B cell (primary cell): Measurements from ENCODE around the gene SEC16B. TPM values are rescaled to one million over a fixed set of nuclear protein-coding genes. Genes with fewer than 3 reads are reported as not detected.

Source experiments
- ATAC-seq: fragments of 200-7000 bp; cut with Tn5 transposase; one replicate; pipeline ENCODE4 v1.10.0; 2021; ENCODE audit warnings: low read depth, mild to moderate bottlenecking, moderate number of reproducible peaks, moderate library complexity
- CTCF ChIA-PET: fragments of 350-600 bp; sonication (Branson Sonifier 250); formaldehyde crosslinking; loops from one replicate; lab custom pipeline; 2021; ENCODE audit warnings: antibody characterized with exemption, inconsistent platforms; lab: Charles Lee
- POLR2A ChIA-PET: fragments of 350-600 bp; sonication (Branson Sonifier 250); formaldehyde crosslinking; loops from one replicate; lab custom pipeline; 2021; ENCODE audit warnings: antibody characterized with exemption; lab: Charles Lee
- DNase-seq: peaks from one replicate; pipeline ENCODE4 v3.0.0; 2013
- H2AFZ ChIP-seq: 2 replicates; pipeline ENCODE4 v1.6.1; 2012; ENCODE audit warnings: mild to moderate bottlenecking, low read depth, low read length; ENCODE audit not compliant: insufficient read depth, poor library complexity, severe bottlenecking
- H3K27ac ChIP-seq, 2 donors: 1 replicate in 1 of 2; 2 replicates in 1 of 2; pipeline ENCODE4 v1.5.1; 2012 to 2013; ENCODE audit warnings: low read length in 2 of 2, mild to moderate bottlenecking in 2 of 2, moderate library complexity in 1 of 2
- H3K27me3 ChIP-seq, 4 experiments: fragments of 200-600 bp in 1 of 4; sonication (generic) in 1 of 4; replicated peaks in 1 of 4; 1 replicate in 2 of 4; 2 replicates in 2 of 4; pipeline versions ENCODE4 v1.6.1 to v1.7.0; 2013 to 2016; ENCODE audit warnings: low read length in 3 of 4, mild to moderate bottlenecking in 2 of 4, mixed read lengths in 1 of 4, moderate library complexity in 1 of 4; ENCODE audit not compliant: insufficient read depth in 4 of 4, control insufficient read depth in 3 of 4; ENCODE audit errors: control extremely low read depth in 1 of 4
- H3K36me3 ChIP-seq, 2 experiments: replicated peaks in 1 of 2; 1 replicate in 1 of 2; 2 replicates in 1 of 2; pipeline versions ENCODE4 v1.6.1 to v1.7.1; 2013; ENCODE audit warnings: low read length in 1 of 2; ENCODE audit not compliant: insufficient read depth in 2 of 2, control insufficient read depth in 1 of 2; ENCODE audit errors: control extremely low read depth in 1 of 2, extremely low read depth in 1 of 2
- H3K4me1 ChIP-seq, 2 donors: fragments of 200-600 bp in 1 of 2; sonication (generic) in 1 of 2; 1 replicate in 1 of 2; 2 replicates in 1 of 2; pipeline versions ENCODE4 v1.5.1 to v1.6.1; 2013 to 2017; ENCODE audit warnings: low read length in 2 of 2; ENCODE audit not compliant: control insufficient read depth in 2 of 2, insufficient read depth in 2 of 2
- H3K4me2 ChIP-seq: replicated peaks from 2 replicates; pipeline ENCODE3; 2012; ENCODE audit warnings: mild to moderate bottlenecking, low read depth, low read length; ENCODE audit not compliant: poor library complexity, severe bottlenecking
- H3K4me3 ChIP-seq, 5 experiments: fragments of 200-600 bp in 1 of 5; sonication (generic) in 1 of 5; 1 replicate in 3 of 5; 2 replicates in 2 of 5; pipeline versions ENCODE4 v1.5.1 to v1.7.0; 2011 to 2016; ENCODE audit warnings: low read length in 4 of 5, mild to moderate bottlenecking in 4 of 5, low read depth in 2 of 5, control low read depth in 1 of 5, moderate library complexity in 1 of 5; ENCODE audit not compliant: insufficient read depth in 1 of 5; ENCODE audit errors: control extremely low read depth in 1 of 5, extremely low read depth in 1 of 5
- H3K79me2 ChIP-seq: fragments of 200-600 bp; sonication (generic); one replicate; pipeline ENCODE4 v1.6.0; 2016; ENCODE audit warnings: low read length; ENCODE audit not compliant: control insufficient read depth, insufficient read depth
- H3K9ac ChIP-seq: fragments of 200-600 bp; sonication (generic); 2 replicates; pipeline ENCODE4 v1.6.1; 2017; ENCODE audit warnings: mild to moderate bottlenecking, low read length, moderate library complexity
- H3K9me3 ChIP-seq, 3 donors: one replicate each; pipeline versions ENCODE4 v1.6.1 to v1.7.1; 2013; ENCODE audit warnings: low read length in 2 of 3; ENCODE audit not compliant: control insufficient read depth in 2 of 3, insufficient read depth in 1 of 3; ENCODE audit errors: control extremely low read depth in 1 of 3
- H4K20me1 ChIP-seq: 2 replicates; pipeline ENCODE4 v1.6.0; 2012; ENCODE audit warnings: mild to moderate bottlenecking, low read length; ENCODE audit not compliant: insufficient read depth, control insufficient read depth, poor library complexity, severe bottlenecking
- H3K27ac Mint-ChIP-seq: one replicate; pipeline ENCODE4 v1.8.0; 2021; ENCODE audit warnings: mixed read lengths
- H3K27me3 Mint-ChIP-seq: one replicate; pipeline ENCODE4 v1.8.0; 2021; ENCODE audit warnings: mixed read lengths
- H3K4me1 Mint-ChIP-seq: one replicate; pipeline ENCODE4 v1.8.0; 2021; ENCODE audit warnings: mixed read lengths
- H3K4me3 Mint-ChIP-seq: one replicate; pipeline ENCODE4 v1.8.0; 2021; ENCODE audit warnings: mixed read lengths
- H3K9me3 Mint-ChIP-seq: one replicate; pipeline ENCODE4 v1.8.0; 2022; ENCODE audit warnings: mixed read lengths; ENCODE audit not compliant: insufficient read depth
- EZH2 ChIP-seq: IDR thresholded peaks from 2 replicates; pipeline ENCODE4 v1.6.1; 2012; ENCODE audit warnings: borderline replicate concordance, low read depth, mild to moderate bottlenecking, moderate library complexity, low read length; ENCODE audit not compliant: insufficient read depth, poor library complexity, severe bottlenecking
- WGBS: methylation state at CpG from one replicate; pipeline ENCODE4 v1.1.5; 2013; ENCODE audit warnings: missing lambda C conversion rate; ENCODE audit not compliant: insufficient coverage; 5-methylcytosine and 5-hydroxymethylcytosine counted together
- intact Hi-C: fragments of 100-400 bp; cut with micrococcal nuclease; formaldehyde crosslinking; loops from one replicate; pipeline ENCODE4 v1.10.0; 2022
- polyA plus RNA-seq: library from polyadenylated mRNA; depleted of rRNA; stranded (reverse); fragments of >200 nt; gene quantifications from 2 replicates; pipeline ENCODE4 v1.2.3, GENCODE V29; 2012
- total RNA-seq, 2 donors: library from RNA; stranded (reverse); fragments of 120-200 nt in 1 of 2; gene quantifications; 1 replicate in 1 of 2; 2 replicates in 1 of 2; pipeline versions ENCODE4 v1.2.3 to v1.2.4, GENCODE V29; 2013 to 2022
- TF ChIP-seq, protein P1 (sequence below): fragments of 200-600 bp; IDR thresholded peaks from one replicate; pipeline ENCODE4 v1.8.0; 2022; ENCODE audit warnings: antibody characterized with exemption, mild to moderate bottlenecking

Gene SEC16B
- total and polyA plus RNA-seq, 2 donors (not counting 1 experiment from before 2014, with no cell fraction given) = 0.03 to 0.10 TPM

DNA sequence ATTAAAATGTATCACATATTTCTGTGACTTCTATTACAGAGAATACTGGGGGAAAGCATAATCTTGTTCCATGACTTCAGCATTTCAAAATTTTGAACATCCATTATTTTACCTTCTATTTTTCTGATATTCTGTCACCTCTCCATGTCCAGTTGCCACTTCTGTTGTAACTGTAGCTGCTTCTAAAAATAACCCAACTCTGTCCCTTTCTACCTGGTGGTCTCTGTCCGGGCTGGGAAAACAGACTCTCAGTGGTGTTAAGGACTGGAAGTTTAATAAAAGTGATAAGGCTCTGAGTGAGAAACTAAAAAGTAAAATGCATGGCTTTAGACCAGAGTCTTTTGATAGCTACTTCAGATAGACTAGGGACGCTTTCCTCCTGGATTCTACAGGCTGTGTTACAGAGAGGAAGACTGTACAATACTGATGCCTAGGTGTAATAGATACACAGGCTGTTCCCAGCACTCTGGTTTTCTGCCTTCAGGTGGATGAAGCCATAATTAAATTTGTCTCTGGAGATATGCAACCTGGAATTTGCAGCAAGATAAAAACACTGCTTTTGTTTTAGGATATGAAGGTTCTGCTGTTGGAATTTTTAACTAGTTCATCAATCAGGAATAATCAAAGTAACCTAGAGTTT is 42.1 kb upstream of the SEC16B start:
- Histone ChIP-seq H3K79me2 (no peaks in the 10 kb centered on the region), H3K4me1 (no peaks in the 10 kb centered on the region), H3K4me3 (no peak overlapping the region), H3K27me3 (no peaks in the 10 kb centered on the region), H3K36me3 (no peaks in the 10 kb centered on the region), H2AFZ (no peak overlapping the region), H3K9me3 (no peaks in the 10 kb centered on the region), H3K27ac (no peak overlapping the region), H3K9ac (no peak overlapping the region), H4K20me1 (no peaks in the 10 kb centered on the region), H3K4me2 (no peak overlapping the region)
- Mint-ChIP-seq H3K27ac (no peak overlapping the region), H3K27me3 (peaks cover 16% of the 10 kb centered on the region), H3K4me1 (no peaks in the 10 kb centered on the region), H3K4me3 (no peak overlapping the region), H3K9me3 (no peaks in the 10 kb centered on the region)
- ATAC-seq (no peak), DNase-seq (no peak)
- intact Hi-C loops = no loop called here
- ChIA-PET CTCF (no interaction called here), POLR2A (no interaction called here)
- WGBS = 83% methylated on average over 1 of the region's 2 CpGs
- no peak for TF ChIP-seq EZH2
- TF ChIP-seq, protein P1, sequence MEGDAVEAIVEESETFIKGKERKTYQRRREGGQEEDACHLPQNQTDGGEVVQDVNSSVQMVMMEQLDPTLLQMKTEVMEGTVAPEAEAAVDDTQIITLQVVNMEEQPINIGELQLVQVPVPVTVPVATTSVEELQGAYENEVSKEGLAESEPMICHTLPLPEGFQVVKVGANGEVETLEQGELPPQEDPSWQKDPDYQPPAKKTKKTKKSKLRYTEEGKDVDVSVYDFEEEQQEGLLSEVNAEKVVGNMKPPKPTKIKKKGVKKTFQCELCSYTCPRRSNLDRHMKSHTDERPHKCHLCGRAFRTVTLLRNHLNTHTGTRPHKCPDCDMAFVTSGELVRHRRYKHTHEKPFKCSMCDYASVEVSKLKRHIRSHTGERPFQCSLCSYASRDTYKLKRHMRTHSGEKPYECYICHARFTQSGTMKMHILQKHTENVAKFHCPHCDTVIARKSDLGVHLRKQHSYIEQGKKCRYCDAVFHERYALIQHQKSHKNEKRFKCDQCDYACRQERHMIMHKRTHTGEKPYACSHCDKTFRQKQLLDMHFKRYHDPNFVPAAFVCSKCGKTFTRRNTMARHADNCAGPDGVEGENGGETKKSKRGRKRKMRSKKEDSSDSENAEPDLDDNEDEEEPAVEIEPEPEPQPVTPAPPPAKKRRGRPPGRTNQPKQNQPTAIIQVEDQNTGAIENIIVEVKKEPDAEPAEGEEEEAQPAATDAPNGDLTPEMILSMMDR = no peak

DNA sequence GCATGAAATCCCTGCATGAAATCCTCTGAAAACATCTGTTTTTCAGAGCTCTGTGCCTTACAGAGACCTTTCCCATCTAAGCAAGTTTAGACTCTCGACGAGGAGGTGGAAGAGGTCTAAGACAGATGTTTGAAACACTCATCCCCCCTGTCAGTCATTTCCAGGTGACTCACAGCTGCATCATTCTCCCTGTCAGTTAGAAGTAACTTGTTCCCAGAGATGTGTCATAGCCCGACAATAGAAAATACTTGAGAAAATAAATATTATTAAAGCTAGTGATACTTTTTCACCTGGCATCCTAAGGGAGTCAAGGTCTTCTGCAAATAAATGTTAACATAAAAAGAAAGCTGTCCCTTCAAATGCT is 41.6 kb upstream of the SEC16B start:
- no CpG with 5 or more reads among the region's 3 CpGs for WGBS
- H4K20me1 ChIP-seq = no peaks in the 10 kb centered on the region
- no peak overlapping the region for H3K4me3 Mint-ChIP-seq

More for the DNA sequence above, 41.6 kb upstream of the SEC16B start:
- ChIA-PET CTCF (no interaction called here), POLR2A (no interaction called here)
- Histone ChIP-seq H3K27ac (no peak overlapping the region), H3K9ac (no peak overlapping the region), H3K4me1 (no peaks in the 10 kb centered on the region), H3K27me3 (no peaks in the 10 kb centered on the region), H3K4me3 (no peak overlapping the region), H3K4me2 (no peak overlapping the region), H2AFZ (no peak overlapping the region), H3K9me3 (no peaks in the 10 kb centered on the region), H3K79me2 (no peaks in the 10 kb centered on the region), H3K36me3 (no peaks in the 10 kb centered on the region)
- ATAC-seq (no peak), DNase-seq (no peak)
- TF ChIP-seq, protein P1 = no peak
- TF ChIP-seq EZH2 = no peak
- no peaks in the 10 kb centered on the region for H3K4me1 Mint-ChIP-seq
- no peak overlapping the region for H3K27ac Mint-ChIP-seq
- no peaks in the 10 kb centered on the region for H3K9me3 Mint-ChIP-seq
- H3K27me3 Mint-ChIP-seq = peaks cover 15% of the 10 kb centered on the region
- intact Hi-C loops = no loop called here
